H1 (cell line): Measurements from ENCODE around the gene PIK3C2G. TPM values are rescaled to one million over a fixed set of nuclear protein-coding genes. Genes with fewer than 3 reads are reported as not detected.

ENCODE experiments used
- CTCF ChIA-PET: fragments of 300-600 bp; sonication (Branson Sonifier 250); formaldehyde crosslinking; loops from one replicate; lab custom pipeline; 2021; ENCODE audit not compliant: partially characterized antibody; lab: Charles Lee
- POLR2A ChIA-PET: fragments of 300-600 bp; sonication (Branson Sonifier 250); formaldehyde crosslinking; loops from one replicate; lab custom pipeline; 2021; ENCODE audit warnings: inconsistent platforms; ENCODE audit not compliant: partially characterized antibody; lab: Charles Lee
- DNase-seq, 2 experiments: peaks; one replicate each; pipeline versions ENCODE4 v3.0.0 to v3.0.0-alpha.2; 2010 to 2022; ENCODE audit warnings: low spot score in 2 of 2, low read depth in 1 of 2, mixed read lengths in 1 of 2
- FAIRE-seq: peaks from 2 replicates; lab custom pipeline; 2011; peaks lifted over from hg19 to GRCh38; lab: Jason Lieb, UNC
- H2AFZ ChIP-seq: 2 replicates; pipeline ENCODE4 v1.8.1; 2012; ENCODE audit warnings: low read length, inconsistent platforms
- H2AK5ac ChIP-seq: 2 replicates; pipeline ENCODE4 v1.6.1; 2013; ENCODE audit warnings: low read depth, low read length
- H2BK120ac ChIP-seq: replicated peaks from 2 replicates; pipeline ENCODE3; 2013; ENCODE audit warnings: low read depth, low read length, inconsistent platforms
- H2BK12ac ChIP-seq: 2 replicates; pipeline ENCODE4 v1.6.1; 2013; ENCODE audit warnings: low read depth, low read length
- H2BK15ac ChIP-seq: 2 replicates; pipeline ENCODE4 v1.6.1; 2013; ENCODE audit warnings: low read length
- H2BK20ac ChIP-seq: 2 replicates; pipeline ENCODE4 v1.6.1; 2013; ENCODE audit warnings: low read length
- H2BK5ac ChIP-seq: 2 replicates; pipeline ENCODE4 v1.6.1; 2013; ENCODE audit warnings: low read depth, low read length
- H3K14ac ChIP-seq: 2 replicates; pipeline ENCODE4 v1.6.1; 2013; ENCODE audit warnings: inconsistent platforms; ENCODE audit not compliant: insufficient read length
- H3K18ac ChIP-seq: 2 replicates; pipeline ENCODE4 v1.6.1; 2013; ENCODE audit warnings: low read length; ENCODE audit errors: extremely low read depth
- H3K23ac ChIP-seq: 2 replicates; pipeline ENCODE4 v1.6.1; 2013; ENCODE audit warnings: inconsistent platforms; ENCODE audit not compliant: insufficient read length
- H3K23me2 ChIP-seq: 2 replicates; pipeline ENCODE4 v1.6.1; 2013; ENCODE audit warnings: low read depth, low read length
- H3K27ac ChIP-seq: 2 replicates; pipeline ENCODE4 v1.6.1; 2011; ENCODE audit warnings: low read depth, low read length, inconsistent platforms
- H3K27me3 ChIP-seq, 4 experiments: replicated peaks in 1 of 4; 1 replicate in 1 of 4; 2 replicates in 3 of 4; pipeline versions ENCODE4 v1.6.1 to v1.8.1; 2011 to 2013; ENCODE audit warnings: low read length in 3 of 4, mild to moderate bottlenecking in 3 of 4, inconsistent platforms in 2 of 4, mixed read lengths in 2 of 4, moderate library complexity in 1 of 4; ENCODE audit not compliant: control insufficient read depth in 3 of 4, insufficient read depth in 3 of 4; ENCODE audit errors: extremely low read depth in 1 of 4
- H3K36me3 ChIP-seq, 4 experiments: 2 replicates each; pipeline versions ENCODE4 v1.6.1 to v1.8.1; 2011 to 2013; ENCODE audit warnings: mild to moderate bottlenecking in 4 of 4, low read length in 3 of 4, moderate library complexity in 2 of 4, control low read depth in 1 of 4, inconsistent platforms in 1 of 4; ENCODE audit not compliant: insufficient read depth in 4 of 4, control insufficient read depth in 2 of 4
- H3K4ac ChIP-seq: replicated peaks from 2 replicates; pipeline ENCODE3; 2013; ENCODE audit warnings: low read length, low read depth, mixed read lengths, inconsistent platforms; ENCODE audit not compliant: insufficient read length
- H3K4me1 ChIP-seq, 4 experiments: replicated peaks in 1 of 4; 1 replicate in 1 of 4; 2 replicates in 3 of 4; pipeline versions ENCODE4 v1.6.1 to v1.8.1; 2011 to 2013; ENCODE audit warnings: low read length in 3 of 4, inconsistent platforms in 2 of 4, mixed read lengths in 1 of 4; ENCODE audit not compliant: insufficient read depth in 4 of 4, control insufficient read depth in 3 of 4
- H3K4me2 ChIP-seq, 2 experiments: 2 replicates each; pipeline versions ENCODE4 v1.6.1 to v1.8.1; 2011 to 2013; ENCODE audit warnings: low read depth in 2 of 2, low read length in 2 of 2, control low read depth in 1 of 2, inconsistent platforms in 1 of 2, mild to moderate bottlenecking in 1 of 2; ENCODE audit not compliant: insufficient read depth in 1 of 2
- H3K4me3 ChIP-seq, 4 experiments: fragments of 200-600, 300-600 bp in 1 of 4; sonication (generic), shearing (Covaris generic), sonication (Bioruptor Twin) in 1 of 4; 2 replicates each; pipeline versions ENCODE4 v1.5.1 to v1.8.1; 2011 to 2016; ENCODE audit warnings: low read length in 4 of 4, low read depth in 3 of 4, control low read depth in 2 of 4, inconsistent platforms in 2 of 4, mild to moderate bottlenecking in 2 of 4, mixed read lengths in 1 of 4, moderate library complexity in 1 of 4; ENCODE audit not compliant: insufficient read depth in 2 of 4; ENCODE audit errors: extremely low read depth in 1 of 4
- H3K56ac ChIP-seq: replicated peaks from 2 replicates; pipeline ENCODE3; 2013; ENCODE audit warnings: low read depth, mild to moderate bottlenecking, mixed read lengths, low read length, inconsistent platforms; ENCODE audit not compliant: insufficient read length
- H3K79me1 ChIP-seq: 2 replicates; pipeline ENCODE4 v1.6.1; 2013; ENCODE audit warnings: low read depth, low read length, control low read depth
- H3K79me2 ChIP-seq, 2 experiments: 2 replicates each; pipeline versions ENCODE4 v1.6.1 to v1.8.1; 2012 to 2013; ENCODE audit warnings: low read length in 2 of 2, mild to moderate bottlenecking in 2 of 2, inconsistent platforms in 1 of 2; ENCODE audit not compliant: insufficient read depth in 2 of 2, control insufficient read depth in 1 of 2
- H3K9ac ChIP-seq, 4 experiments: replicated peaks in 1 of 4; 1 replicate in 1 of 4; 2 replicates in 3 of 4; pipeline versions ENCODE4 v1.6.1 to v1.8.1; 2011 to 2013; ENCODE audit warnings: low read depth in 3 of 4, low read length in 3 of 4, control low read depth in 2 of 4, mild to moderate bottlenecking in 2 of 4, moderate library complexity in 2 of 4, inconsistent platforms in 1 of 4; ENCODE audit errors: extremely low read depth in 1 of 4
- H3K9me3 ChIP-seq, 2 experiments: 2 replicates each; pipeline versions ENCODE4 v1.6.1 to v1.8.1; 2012 to 2013; ENCODE audit warnings: mild to moderate bottlenecking in 2 of 2, moderate library complexity in 2 of 2, control low read depth in 1 of 2, inconsistent platforms in 1 of 2, low read depth in 1 of 2, low read length in 1 of 2, mixed read lengths in 1 of 2; ENCODE audit not compliant: insufficient read depth in 2 of 2
- H4K20me1 ChIP-seq, 2 experiments: replicated peaks in 1 of 2; 2 replicates each; pipeline versions ENCODE3 to v1.8.1; 2011 to 2013; ENCODE audit warnings: inconsistent platforms in 2 of 2, low read length in 2 of 2, mild to moderate bottlenecking in 1 of 2; ENCODE audit not compliant: insufficient read depth in 2 of 2, control insufficient read depth in 1 of 2
- H4K5ac ChIP-seq: 2 replicates; pipeline ENCODE4 v1.6.1; 2013; ENCODE audit warnings: low read length, low read depth, mixed read lengths, inconsistent platforms; ENCODE audit not compliant: insufficient read length
- H4K8ac ChIP-seq: 2 replicates; pipeline ENCODE4 v1.8.0; 2013; ENCODE audit warnings: mild to moderate bottlenecking, moderate library complexity, low read length, inconsistent platforms; ENCODE audit not compliant: insufficient read depth; ENCODE audit errors: extremely low read depth
- H4K91ac ChIP-seq: replicated peaks from 2 replicates; pipeline ENCODE3; 2013; ENCODE audit warnings: low read length, mixed read lengths, inconsistent platforms; ENCODE audit not compliant: insufficient read length
- CHD1 ChIP-seq: IDR thresholded peaks from 2 replicates; pipeline ENCODE4 v1.6.1; 2012; ENCODE audit warnings: low read depth, low read length, improper control_type of control experiment
- SAP30 ChIP-seq: fragments of 300-600 bp; sonication (generic); IDR thresholded peaks from 2 replicates; pipeline ENCODE4 v1.7.1; 2012; ENCODE audit warnings: low read length, moderate library complexity, mild to moderate bottlenecking, inconsistent platforms; ENCODE audit not compliant: insufficient read depth, insufficient replicate concordance
- WGBS, 2 experiments: shearing (Covaris generic) in 1 of 2; methylation state at CpG; one replicate each; pipeline versions ENCODE4 v1.1.6 to v1.1.7; 2013 to 2015; ENCODE audit warnings: low lambda C conversion rate in 2 of 2, mixed read lengths in 2 of 2, inconsistent platforms in 1 of 2, low coverage in 1 of 2, missing lambda C conversion rate in 1 of 2; ENCODE audit not compliant: insufficient replicate concordance in 2 of 2, insufficient coverage in 1 of 2, insufficient read length in 1 of 2; ENCODE audit errors: extremely low coverage in 1 of 2, missing lambda C conversion rate in 1 of 2; 5-methylcytosine and 5-hydroxymethylcytosine counted together
- polyA plus RNA-seq, 7 experiments: library from polyadenylated mRNA; depleted of rRNA in 3 of 7; stranded (reverse) in 5 of 7; unstranded in 2 of 7; fragments of >200 nt in 5 of 7; fragments of 200-250 nt in 2 of 7; gene quantifications; 1 replicate in 5 of 7; 2 replicates in 1 of 7; 4 replicates in 1 of 7; pipeline versions ENCODE4 v1.2.1 to v1.2.3, GENCODE V29; 2011 to 2013; ENCODE audit warnings: missing spikeins in 2 of 7, mixed read lengths in 2 of 7
- total RNA-seq: library from RNA; stranded (reverse); fragmentation: NEBNext Ultra II Directional; extraction: Animal tissue kit (Norgen Biotek cat#: 25700); gene quantifications from 2 replicates; pipeline ENCODE4 v1.2.1, GENCODE V29; 2021

The PIK3C2G gene
- total and polyA plus RNA-seq, 2 of the 8 experiments (the other 6 are each of a cell fraction or from before 2014, with no cell fraction given), result not detected

DNA sequence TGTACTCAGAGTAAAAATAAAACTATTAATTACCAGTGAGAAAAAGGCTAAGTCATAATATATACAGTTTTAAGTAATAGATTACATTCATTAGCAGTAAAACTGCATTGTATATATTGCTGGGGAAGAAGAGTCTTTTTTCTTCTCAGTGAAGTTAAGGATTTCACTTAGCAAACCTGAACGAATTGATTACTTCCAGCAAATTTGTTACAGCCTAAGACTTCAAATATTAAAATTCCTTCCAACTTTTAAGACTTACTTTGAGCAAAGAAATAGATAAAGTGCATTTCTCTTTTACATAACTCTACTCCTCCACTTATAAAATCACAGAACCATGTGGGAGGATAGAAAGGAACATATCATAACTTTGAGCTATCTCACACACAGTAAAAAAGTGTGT, 43.3 kb downstream of the PIK3C2G start:
- TF ChIP-seq SAP30 (no peak), CHD1 (no peak)
- no peak overlapping the region for H3K18ac ChIP-seq
- H3K79me1 ChIP-seq, result no peaks in the 10 kb centered on the region
- no peak overlapping the region for H2AK5ac ChIP-seq
- no peak overlapping the region for H4K5ac ChIP-seq
- no peaks in the 10 kb centered on the region for H3K79me2 ChIP-seq
- H2BK5ac ChIP-seq, result no peak overlapping the region
- no peak overlapping the region for H2BK120ac ChIP-seq
- no peak overlapping the region for H3K23ac ChIP-seq
- no peak overlapping the region for H2BK15ac ChIP-seq
- no peak overlapping the region for H4K8ac ChIP-seq
- H4K91ac ChIP-seq, result no peak overlapping the region
- no peak overlapping the region for H3K27ac ChIP-seq
- POLR2A ChIA-PET, result no interaction called here
- no peak overlapping the region for H3K4me3 ChIP-seq
- H3K27me3 ChIP-seq, result no peaks in the 10 kb centered on the region
- no peaks in the 10 kb centered on the region; a peak in 1 of 8 replicates for H3K36me3 ChIP-seq
- H3K4ac ChIP-seq, result no peak overlapping the region
- H3K4me2 ChIP-seq, result no peak overlapping the region
- H3K14ac ChIP-seq, result no peak overlapping the region
- peaks cover 2% of the 10 kb centered on the region in 2 experiments; a peak in 2 of 4 replicates for H3K9me3 ChIP-seq
- no peak overlapping the region for H2AFZ ChIP-seq
- no peaks in the 10 kb centered on the region for H3K23me2 ChIP-seq
- WGBS, 2 experiments, result 95% methylated on average over 1 of the region's 1 CpG; no CpG with 5 or more reads in 1 of the 2 experiments
- FAIRE-seq, result no peak
- no peak overlapping the region for H2BK12ac ChIP-seq
- H4K20me1 ChIP-seq, result no peaks in the 10 kb centered on the region
- no peak overlapping the region for H3K56ac ChIP-seq
- no peak for DNase-seq
- H3K9ac ChIP-seq, result no peak overlapping the region
- no peaks in the 10 kb centered on the region; a peak in 1 of 7 replicates for H3K4me1 ChIP-seq
- CTCF ChIA-PET, result interaction anchor here (1.1 kb wide), 1 partner anchor 58 kb away, joined by 3 read pairs; no protein-coding TSS in a partner anchor
- H2BK20ac ChIP-seq, result no peak overlapping the region
